Pancreas (tissue), 10 donors: ENCODE results near the gene WDR75. TPM values are rescaled to one million over a fixed set of nuclear protein-coding genes. Genes with fewer than 3 reads are reported as not detected.

Experiments
- ATAC-seq, 4 donors: fragments of 200-7000 bp; cut with Tn5 transposase; one replicate each; pipeline versions ENCODE4 v1.8.0 to v1.9.1; 2020; ENCODE audit warnings: mild to moderate bottlenecking in 4 of 4, moderate library complexity in 4 of 4
- DNase-seq, 6 donors: peaks; one replicate each; pipeline ENCODE4 v3.0.0-alpha.2; 2020
- FAIRE-seq: peaks from 2 replicates; lab custom pipeline; 2012; peaks lifted over from hg19 to GRCh38; lab: Jason Lieb, UNC
- H3K27ac ChIP-seq, 4 donors: fragments of 200-600 bp; sonication (generic); 1 replicate in 3 of 4; 2 replicates in 1 of 4; pipeline versions ENCODE4 v1.5.0 to v1.8.0; 2020
- H3K27me3 ChIP-seq, 4 donors: fragments of 200-600 bp; one replicate each; pipeline ENCODE4 v1.8.0; 2021
- H3K36me3 ChIP-seq, 3 donors: fragments of 200-600 bp; sonication (generic) in 1 of 3; one replicate each; pipeline versions ENCODE4 v1.5.0 to v1.8.0; 2020 to 2021
- H3K4me1 ChIP-seq, 3 donors: fragments of 200-600 bp; one replicate each; pipeline ENCODE4 v1.8.0; 2021
- H3K4me3 ChIP-seq, 4 donors: fragments of 200-600 bp; sonication (generic) in 2 of 4; one replicate each; pipeline versions ENCODE4 v1.5.0 to v1.8.0; 2020 to 2021
- H3K9me3 ChIP-seq, 4 donors: fragments of 200-600 bp; one replicate each; pipeline ENCODE4 v1.8.0; 2021
- CTCF ChIP-seq, 4 donors: fragments of 200-600 bp; sonication (generic) in 3 of 4; IDR thresholded peaks; one replicate each; pipeline versions ENCODE4 v1.5.0 to v1.8.0; 2021; ENCODE audit warnings: antibody characterized with exemption in 4 of 4
- WGBS, 2 donors: extraction: QIAGEN DNeasy Blood & Tissue Kit; methylation state at CpG; one replicate each; pipeline ENCODE4 v1.1.7; 2013; 5-methylcytosine and 5-hydroxymethylcytosine counted together
- intact Hi-C, 3 donors: fragments of 100-400 bp; cut with DNase I; formaldehyde crosslinking; loops; one replicate each; pipeline versions ENCODE4 v1.11.1 to v1.14.2; 2022
- polyA plus RNA-seq, 2 donors: library from polyadenylated mRNA; stranded (reverse); fragments of 200-250 nt; gene quantifications; one replicate each; pipeline ENCODE4 v1.2.3, GENCODE V29; 2013
- total RNA-seq, 6 donors: library from RNA; stranded (reverse); fragmentation: NEBNext Ultra II Directional in 4 of 6; extraction: Animal tissue kit (Norgen Biotek cat#: 25700) in 4 of 6; gene quantifications; one replicate each; pipeline versions ENCODE4 v1.2.1 to v1.2.4, GENCODE V29; 2021 to 2023
- donor health status: healthy with polysubstance abuse.
- donor health status: DM: no; HTN: no; CAD: no; lungs with moderate emphysema.
- donor health status: DM: no; HTN: no; CAD: no.
- donor health status: control.
- donor health status: control.
- donor health status: Bipolar disorder and iron deficiency.
- donor health status: DM: yes; HTN: yes; CAD: no.
- donor health status: DM: no; HTN: no; CAD: no.
- donor health status: DM: no; HTN: no; CAD: no.
- donor health status: DM: yes; HTN: yes; CAD: no.

Gene WDR75
- total and polyA plus RNA-seq, 8 donors, result 11.3 to 20.9 (median 14.7) TPM

GRCh38 chr2:189406586-189407233 lies 34.6 kb upstream of the WDR75 start:
- no peak for TF ChIP-seq CTCF (IDR thresholded peaks at IDR 0.05)
- FAIRE-seq (no peak), DNase-seq (no peak), ATAC-seq (no peak)
- Histone ChIP-seq H3K27me3 (no peaks in the 10 kb centered on the region), H3K9me3 (no peaks in the 10 kb centered on the region), H3K4me3 (no peak overlapping the region), H3K4me1 (no peaks in the 10 kb centered on the region), H3K27ac (no peak overlapping the region), H3K36me3 (no peaks in the 10 kb centered on the region)
- 83 to 93% methylated on average over 1 of the region's 1 CpG for WGBS, 2 donors
- intact Hi-C loops, result no loop called here

- Histone ChIP-seq H3K4me1 (no peaks in the 10 kb centered on the region), H3K27ac (peak overlapping the region in 2 of 4 donors; percentile 1 to 27), H3K36me3 (no peaks in the 10 kb centered on the region), H3K4me3 (no peak overlapping the region), H3K9me3 (no peaks in the 10 kb centered on the region), H3K27me3 (no peaks in the 10 kb centered on the region)
- TF ChIP-seq CTCF (IDR thresholded peaks at IDR 0.05), result peak in 1 of 4 donors; percentile 1
- WGBS, 2 donors, result 30 to 31% methylated on average over 4 of the region's 4 CpGs
- DNase-seq, result no peak
- ATAC-seq, result peak in 3 of 4 donors; percentile 39 to 65 (median 58)
- no peak for FAIRE-seq
- intact Hi-C loops, result no loop called here
Measured at GRCh38 chr2:189407281-189408209, 33.7 kb upstream of the WDR75 start.

- no peak for ATAC-seq
- TF ChIP-seq CTCF (IDR thresholded peaks at IDR 0.05), result no peak
- FAIRE-seq, result no peak
- Histone ChIP-seq H3K36me3 (no peaks in the 10 kb centered on the region), H3K4me3 (no peak overlapping the region), H3K27me3 (no peaks in the 10 kb centered on the region), H3K27ac (peak overlapping the region in 2 of 4 donors; percentile 1 to 27), H3K4me1 (no peaks in the 10 kb centered on the region), H3K9me3 (no peaks in the 10 kb centered on the region)
- WGBS, 2 donors, result 90 to 97% methylated on average over 1 of the region's 1 CpG
- DNase-seq, result no peak
- intact Hi-C loops, result no loop called here
Measured at GRCh38 chr2:189408294-189408693, 33.0 kb upstream of the WDR75 start.

GRCh38 chr2:189409131-189409530 lies 32.1 kb upstream of the WDR75 start:
- DNase-seq, result no peak
- Histone ChIP-seq H3K4me3 (no peak overlapping the region), H3K27me3 (no peaks in the 10 kb centered on the region), H3K27ac (no peak overlapping the region), H3K4me1 (no peaks in the 10 kb centered on the region), H3K36me3 (no peaks in the 10 kb centered on the region), H3K9me3 (no peaks in the 10 kb centered on the region)
- FAIRE-seq, result no peak
- no peak for ATAC-seq
- WGBS, 2 donors, result 90 to 96% methylated on average over 3 of the region's 3 CpGs
- TF ChIP-seq CTCF (IDR thresholded peaks at IDR 0.05), result no peak
- intact Hi-C loops, result no loop called here
